RWPE2 (cell line): ENCODE measurements around the gene PPP2R5C.

Source experiments
- ATAC-seq: fragments of 200-7000 bp; cut with Tn5 transposase; 3 replicates; pipeline ENCODE4 v1.9.1; 2021; ENCODE audit warnings: low read depth
- DNase-seq: peaks from one replicate; pipeline ENCODE4 v3.0.0-alpha.2; 2020; ENCODE audit warnings: low spot score
- H3K27ac ChIP-seq: fragments of 450-650 bp; 2 replicates; pipeline ENCODE4 v1.5.1; 2017; ENCODE audit warnings: mild to moderate bottlenecking; ENCODE audit not compliant: poor library complexity, severe bottlenecking
- H3K27me3 ChIP-seq: fragments of 250-450 bp; sonication (Bioruptor Pico); 2 replicates; pipeline ENCODE4 v1.5.1; 2021; ENCODE audit warnings: mild to moderate bottlenecking, moderate library complexity; ENCODE audit not compliant: insufficient read depth, poor library complexity, severe bottlenecking
- H3K36me3 ChIP-seq: fragments of 250-450 bp; sonication (Bioruptor Pico); 2 replicates; pipeline ENCODE4 v1.5.1; 2020; ENCODE audit warnings: low read depth, mild to moderate bottlenecking, moderate library complexity
- H3K4me1 ChIP-seq: fragments of 250-450 bp; sonication (Bioruptor Pico); 2 replicates; pipeline ENCODE4 v1.5.1; 2021; ENCODE audit warnings: mild to moderate bottlenecking, moderate library complexity; ENCODE audit not compliant: insufficient read depth, poor library complexity, severe bottlenecking
- H3K4me3 ChIP-seq: fragments of 250-450 bp; sonication (Bioruptor Pico); 2 replicates; pipeline ENCODE4 v1.5.1; 2021; ENCODE audit warnings: mild to moderate bottlenecking, moderate library complexity; ENCODE audit not compliant: severe bottlenecking
- H3K9me3 ChIP-seq: fragments of 250-450 bp; sonication (Bioruptor Pico); 2 replicates; pipeline ENCODE4 v1.5.1; 2021; ENCODE audit warnings: mild to moderate bottlenecking, moderate library complexity; ENCODE audit not compliant: severe bottlenecking
- CTCF ChIP-seq: fragments of 450-650 bp; IDR thresholded peaks from one replicate; pipeline ENCODE4 v1.5.1; 2017; ENCODE audit warnings: mild to moderate bottlenecking, moderate library complexity; ENCODE audit not compliant: poor library complexity, severe bottlenecking

PPP2R5C gene

DNA sequence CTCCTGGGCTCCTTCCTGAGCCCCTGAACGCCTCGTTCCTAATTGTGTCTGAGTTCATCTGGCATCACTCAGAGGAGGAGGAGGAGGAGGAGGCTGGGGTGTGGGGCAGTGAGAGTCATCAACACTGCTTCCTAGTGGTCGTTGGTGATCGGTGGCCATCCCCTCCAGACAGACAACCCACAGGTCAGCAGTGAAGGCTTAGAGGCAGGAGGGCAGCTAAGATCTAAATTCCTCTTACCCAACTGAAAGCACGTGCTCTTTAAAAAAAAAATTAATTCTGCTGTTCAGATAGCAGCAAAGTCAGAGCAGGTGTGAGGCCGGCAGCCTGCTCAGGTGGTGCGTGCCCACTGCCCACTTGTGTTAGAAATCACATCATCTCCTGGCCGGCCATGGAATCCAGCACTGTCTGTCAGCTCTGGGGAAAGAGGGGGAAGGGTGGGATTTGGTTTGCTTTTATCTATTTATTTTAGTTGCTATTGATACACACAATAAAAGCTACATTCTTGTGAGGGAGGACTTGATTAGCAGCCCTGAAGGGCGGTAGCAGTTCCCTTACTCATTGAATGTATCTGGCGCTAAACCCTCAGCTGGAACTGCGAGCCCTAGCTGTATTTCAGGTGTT lies 46.6 kb downstream of the PPP2R5C start:
- no peaks in the 10 kb centered on the region for H3K27me3 ChIP-seq
- DNase-seq (no peak), ATAC-seq (no peak)
- no peaks in the 10 kb centered on the region for H3K9me3 ChIP-seq
- H3K27ac ChIP-seq = no peak overlapping the region
- peaks cover 6% of the 10 kb centered on the region; the same call in 1 of the 2 replicates for H3K36me3 ChIP-seq
- peaks cover 16% of the 10 kb centered on the region for H3K4me1 ChIP-seq
- TF ChIP-seq CTCF = no peak
- no peak overlapping the region for H3K4me3 ChIP-seq

GRCh38 chr14:101808894-101809670 lies 47.6 kb downstream of the PPP2R5C start:
- Histone ChIP-seq H3K9me3 (no peaks in the 10 kb centered on the region), H3K4me1 (peaks cover 16% of the 10 kb centered on the region), H3K36me3 (peaks cover 11% of the 10 kb centered on the region), H3K27me3 (no peaks in the 10 kb centered on the region), H3K4me3 (peak overlapping the region; percentile 67), H3K27ac (peak overlapping the region; percentile 95)
- ATAC-seq (no peak), DNase-seq (no peak)
- TF ChIP-seq CTCF = no peak

GRCh38 chr14:101809671-101810514 lies 48.4 kb downstream of the PPP2R5C start:
- Histone ChIP-seq H3K9me3 (no peaks in the 10 kb centered on the region), H3K4me3 (peak overlapping the region; percentile 67), H3K27ac (peak overlapping the region; percentile 95), H3K27me3 (no peaks in the 10 kb centered on the region), H3K4me1 (peaks cover 16% of the 10 kb centered on the region), H3K36me3 (peaks cover 19% of the 10 kb centered on the region)
- peak; percentile 88 for DNase-seq
- no peak for TF ChIP-seq CTCF
- peak; percentile 93 for ATAC-seq

- no peak for TF ChIP-seq CTCF
- Histone ChIP-seq H3K27me3 (no peaks in the 10 kb centered on the region), H3K4me1 (peaks cover 16% of the 10 kb centered on the region), H3K9me3 (no peaks in the 10 kb centered on the region), H3K4me3 (peak overlapping the region; percentile 67), H3K27ac (peak overlapping the region; percentile 95), H3K36me3 (peaks cover 19% of the 10 kb centered on the region)
- ATAC-seq (peak; percentile 50; the same call in 2 of the 3 replicates), DNase-seq (no peak)
Observed at GRCh38 chr14:101810897-101811621, 49.5 kb downstream of the PPP2R5C start.
